Measurements from ENCODE around the gene VPS25.
"Not testable (repeated sequence)": the region's sequence is repeated elsewhere in the genome, so short reads cannot be mapped to it uniquely, and the experiment has no call there.

VPS25 gene

DNA sequence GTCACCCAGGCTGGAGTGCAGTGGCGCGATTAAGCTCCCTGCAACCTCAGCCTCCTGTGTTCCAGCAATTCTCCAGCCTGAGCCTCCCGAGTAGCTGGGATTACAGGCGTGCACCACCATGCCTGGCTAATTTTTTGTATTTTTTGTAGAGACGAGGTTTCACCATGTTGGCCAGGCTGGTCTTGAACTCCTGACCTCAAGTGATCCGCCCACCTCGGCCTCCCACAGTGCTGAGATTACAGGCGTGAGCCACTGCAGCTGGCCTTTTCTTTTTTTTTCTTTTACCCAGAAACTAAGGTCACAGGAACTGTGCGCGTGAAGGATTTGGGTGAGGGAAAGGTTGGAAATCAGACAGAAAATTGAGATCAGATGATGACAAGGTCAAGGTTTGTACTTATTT, 3.3 kb upstream of the VPS25 start:
- DNase-seq (ENCODE audit: low read depth): not testable (repeated sequence)

GRCh38 chr17:42772945-42773289, 332 bp upstream of the VPS25 start:
- no peak for DNase-seq (ENCODE audit: low read depth)

DNA sequence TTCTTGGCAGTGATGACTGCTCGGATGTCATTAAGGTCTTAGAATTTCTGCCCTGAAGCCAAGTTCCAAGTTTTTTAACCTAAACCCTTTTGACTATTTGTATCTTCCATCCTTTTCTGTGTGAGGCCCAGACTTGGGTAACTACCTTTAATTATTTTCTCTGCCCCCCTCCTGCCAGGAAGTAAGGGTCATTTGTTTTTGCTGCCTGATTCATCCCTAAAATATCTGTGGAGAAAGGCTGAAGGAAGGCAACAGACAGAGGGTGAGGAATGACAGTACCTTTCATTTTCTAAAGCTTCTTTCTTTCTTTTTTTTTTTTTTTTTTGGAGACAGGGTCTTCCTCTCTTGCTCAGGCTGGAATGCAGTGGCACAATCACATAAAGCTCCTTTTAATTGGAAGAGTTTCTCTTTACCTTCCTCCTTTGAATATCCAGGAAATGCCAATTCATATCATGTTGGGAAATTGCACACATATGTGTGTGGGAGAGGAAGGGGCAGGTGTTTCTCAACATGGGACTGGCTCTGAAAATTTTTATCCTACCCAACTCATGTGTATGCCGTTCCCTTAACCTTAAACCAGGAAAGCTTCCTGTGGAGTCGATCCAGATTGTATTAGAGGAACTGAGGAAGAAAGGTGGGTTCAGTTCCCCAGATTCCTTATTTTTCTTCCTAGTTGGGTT, 957 bp downstream of the VPS25 start:
- no peak for DNase-seq (ENCODE audit: low read depth)

GRCh38 chr17:42775534-42776098, 2.4 kb downstream of the VPS25 start:
- no peak for DNase-seq (ENCODE audit: low read depth)

DNA sequence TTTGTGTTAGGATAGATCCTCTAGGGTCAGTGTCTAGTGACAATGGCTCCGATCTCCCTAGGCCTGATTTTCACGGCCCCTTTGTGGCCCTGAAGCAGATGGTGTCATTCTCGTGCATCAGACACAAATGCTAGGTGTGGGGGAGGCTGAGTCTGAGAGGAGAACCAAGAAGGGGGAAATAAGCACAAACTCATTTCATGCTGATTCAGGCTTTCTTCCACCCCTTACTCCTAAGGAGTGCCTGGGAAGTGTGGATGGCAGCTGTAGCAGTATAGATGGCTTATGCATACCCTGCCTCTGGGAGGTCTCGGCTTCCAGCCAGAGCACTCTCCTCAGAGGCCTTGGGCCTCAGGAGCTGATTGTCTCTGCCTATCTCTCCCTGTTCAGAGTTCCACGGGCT, 5.3 kb downstream of the VPS25 start:
- no peak for DNase-seq (ENCODE audit: low read depth)

GRCh38 chr17:42779304-42779935, 6.2 kb downstream of the VPS25 start:
- DNase-seq (ENCODE audit: low read depth): no peak

DNA sequence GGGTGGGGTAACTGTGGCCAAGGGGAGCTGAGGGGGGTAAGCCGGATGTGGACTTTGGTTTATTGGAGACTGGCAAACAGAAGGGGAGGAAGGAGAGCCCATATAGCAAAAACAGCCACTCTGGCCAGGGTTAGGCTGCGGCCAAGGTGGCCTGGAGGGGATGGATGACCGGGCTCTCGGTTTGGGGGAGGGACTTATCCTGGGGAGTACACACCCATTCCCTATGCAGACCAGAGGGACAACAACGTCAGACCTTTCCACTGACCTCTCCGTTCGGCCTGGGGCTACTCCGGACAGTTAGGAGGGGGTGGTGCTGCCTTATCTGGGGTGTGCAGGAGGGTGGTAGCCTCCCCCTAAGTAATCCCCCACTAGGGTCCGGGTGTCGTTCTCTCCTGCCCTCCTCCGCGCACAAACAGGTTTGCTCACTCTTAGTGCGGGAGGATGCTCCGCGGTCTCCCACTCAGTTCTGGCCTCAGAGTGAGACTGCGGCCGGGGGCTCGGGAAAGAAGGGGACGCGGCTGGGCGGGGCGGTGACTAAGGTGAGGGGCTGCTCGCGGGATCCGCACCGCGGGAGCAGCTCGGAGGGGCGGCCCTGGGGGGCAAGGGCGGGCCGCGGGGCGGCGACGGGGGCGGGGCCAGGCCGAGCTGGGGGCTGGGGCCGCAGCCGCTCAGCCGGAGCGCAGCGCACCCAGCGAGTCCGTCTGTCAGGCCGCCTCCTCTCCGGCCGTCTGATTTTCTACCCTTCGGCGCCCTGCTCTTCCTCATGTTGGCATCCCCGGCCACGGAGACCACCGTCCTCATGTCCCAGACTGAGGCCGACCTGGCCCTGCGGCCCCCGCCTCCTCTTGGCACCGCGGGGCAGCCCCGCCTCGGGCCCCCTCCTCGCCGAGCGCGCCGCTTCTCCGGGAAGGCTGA, 6.9 kb downstream of the VPS25 start, which contains the start of gene WNK4:
Gene WNK4, plus strand, starts transcription at position 675 of the 915 bp plus-strand sequence. Its CDS starts 89 bp downstream, at position 764.
- no peak for DNase-seq (ENCODE audit: low read depth)

DNA sequence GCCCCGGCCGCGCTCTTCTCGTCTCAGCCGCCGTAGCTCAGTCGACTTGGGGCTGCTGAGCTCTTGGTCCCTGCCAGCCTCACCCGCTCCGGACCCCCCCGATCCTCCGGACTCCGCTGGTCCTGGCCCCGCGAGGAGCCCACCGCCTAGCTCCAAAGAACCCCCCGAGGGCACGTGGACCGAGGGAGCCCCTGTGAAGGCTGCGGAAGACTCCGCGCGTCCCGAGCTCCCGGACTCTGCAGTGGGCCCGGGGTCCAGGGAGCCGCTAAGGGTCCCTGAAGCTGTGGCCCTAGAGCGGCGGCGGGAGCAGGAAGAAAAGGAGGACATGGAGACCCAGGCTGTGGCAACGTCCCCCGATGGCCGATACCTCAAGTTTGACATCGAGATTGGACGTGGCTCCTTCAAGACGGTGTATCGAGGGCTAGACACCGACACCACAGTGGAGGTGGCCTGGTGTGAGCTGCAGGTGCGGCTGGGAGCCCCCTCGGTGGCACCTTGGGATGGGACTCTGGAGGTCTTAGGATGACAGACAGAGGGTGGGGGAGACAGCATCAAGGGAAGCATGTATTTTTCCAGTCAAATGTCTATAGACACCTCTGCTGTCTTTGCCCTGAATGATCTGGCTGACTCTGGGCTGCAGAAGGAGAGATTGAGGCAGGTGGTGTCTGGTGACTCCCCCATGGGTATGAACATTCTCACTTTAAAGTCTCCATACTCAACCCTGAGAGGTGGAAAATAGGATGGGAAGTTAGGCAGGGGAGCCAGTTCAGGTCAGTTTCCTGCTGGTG, 7.8 kb downstream of the VPS25 start:
- no peak for DNase-seq (ENCODE audit: low read depth)

GRCh38 chr17:42781639-42782165, 8.5 kb downstream of the VPS25 start:
- DNase-seq (ENCODE audit: low read depth): no peak

- DNase-seq (ENCODE audit: low read depth): no peak
Observed at GRCh38 chr17:42782166-42783061, 9.2 kb downstream of the VPS25 start.

GRCh38 chr17:42783062-42783790, 10.0 kb downstream of the VPS25 start:
- peak; percentile 53 for DNase-seq (ENCODE audit: low read depth)

DNA sequence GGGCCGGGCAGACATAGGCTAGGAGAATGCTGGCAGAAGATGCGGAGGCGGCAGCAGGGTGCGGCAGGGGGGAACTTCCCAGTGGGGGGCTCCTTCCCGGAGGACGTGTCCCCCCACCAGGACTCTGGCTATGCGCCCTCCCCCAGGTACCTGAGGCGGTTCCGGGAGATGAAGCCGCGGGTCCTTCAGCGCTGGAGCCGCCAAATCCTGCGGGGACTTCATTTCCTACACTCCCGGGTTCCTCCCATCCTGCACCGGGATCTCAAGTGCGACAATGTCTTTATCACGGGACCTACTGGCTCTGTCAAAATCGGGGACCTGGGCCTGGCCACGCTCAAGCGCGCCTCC, 10.5 kb downstream of the VPS25 start:
- DNase-seq (ENCODE audit: low read depth): no peak

DNA sequence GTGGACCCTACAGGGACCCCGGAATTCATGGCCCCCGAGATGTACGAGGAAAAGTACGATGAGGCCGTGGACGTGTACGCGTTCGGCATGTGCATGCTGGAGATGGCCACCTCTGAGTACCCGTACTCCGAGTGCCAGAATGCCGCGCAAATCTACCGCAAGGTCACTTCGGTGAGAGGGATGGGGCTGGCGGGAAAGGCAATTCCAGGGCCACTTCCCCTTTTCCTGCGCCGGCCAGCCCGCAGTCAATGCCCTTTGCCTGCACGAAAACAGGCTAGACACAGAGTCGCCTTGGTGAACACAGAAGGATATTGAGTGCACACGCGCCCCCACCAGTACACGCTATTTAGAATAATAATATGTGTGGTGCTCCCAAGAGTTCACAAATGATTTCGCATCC, 11.2 kb downstream of the VPS25 start:
- DNase-seq (ENCODE audit: low read depth): no peak

DNA sequence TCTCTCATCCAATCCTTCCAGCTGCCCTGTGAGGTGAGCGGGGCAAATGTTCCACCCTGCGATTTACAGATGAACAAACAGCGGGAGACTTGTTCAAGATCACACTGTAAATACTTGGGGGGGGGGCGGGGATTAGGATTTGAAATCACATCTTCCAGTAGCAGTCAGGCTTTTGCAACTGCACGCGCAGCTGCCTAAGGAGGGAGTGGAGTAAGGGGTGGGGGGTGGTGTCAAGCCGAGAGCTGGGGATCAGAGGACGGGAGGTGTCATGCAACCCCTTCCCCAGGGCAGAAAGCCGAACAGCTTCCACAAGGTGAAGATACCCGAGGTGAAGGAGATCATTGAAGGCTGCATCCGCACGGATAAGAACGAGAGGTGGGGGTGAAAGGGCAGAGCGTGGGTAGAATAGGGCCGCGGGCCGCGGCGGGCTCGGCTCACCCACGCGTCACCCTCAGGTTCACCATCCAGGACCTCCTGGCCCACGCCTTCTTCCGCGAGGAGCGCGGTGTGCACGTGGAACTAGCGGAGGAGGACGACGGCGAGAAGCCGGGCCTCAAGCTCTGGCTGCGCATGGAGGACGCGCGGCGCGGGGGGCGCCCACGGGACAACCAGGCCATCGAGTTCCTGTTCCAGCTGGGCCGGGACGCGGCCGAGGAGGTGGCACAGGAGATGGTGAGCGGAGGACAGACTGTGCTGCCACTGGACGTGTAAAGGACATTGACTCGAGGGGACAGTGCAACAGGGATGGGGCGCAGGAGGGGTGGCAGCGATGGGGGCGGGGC, 11.8 kb downstream of the VPS25 start:
- no peak for DNase-seq (ENCODE audit: low read depth)

GRCh38 chr17:42787266-42787665, 14.0 kb downstream of the VPS25 start:
- no peak for DNase-seq (ENCODE audit: low read depth)

DNA sequence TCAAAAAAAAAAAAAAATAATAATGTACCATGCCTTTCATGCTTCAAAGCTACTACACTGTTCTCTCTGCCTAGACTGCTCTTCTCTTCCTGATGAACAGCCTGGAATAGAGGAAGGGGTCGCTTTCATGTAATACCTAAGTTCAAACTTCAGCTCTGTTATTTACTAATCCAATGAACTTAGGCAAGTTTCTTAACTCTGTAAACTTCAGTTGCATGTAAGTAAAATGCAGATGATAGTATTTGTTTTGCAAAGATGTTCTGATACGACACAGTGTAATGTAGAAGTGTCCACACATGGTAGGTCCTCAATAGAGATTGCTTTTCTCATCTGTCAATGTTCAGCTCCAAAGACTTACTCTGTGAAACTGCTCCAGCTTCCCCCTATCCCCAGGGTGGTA, 18.7 kb downstream of the VPS25 start:
- DNase-seq (ENCODE audit: low read depth): no peak

DNA sequence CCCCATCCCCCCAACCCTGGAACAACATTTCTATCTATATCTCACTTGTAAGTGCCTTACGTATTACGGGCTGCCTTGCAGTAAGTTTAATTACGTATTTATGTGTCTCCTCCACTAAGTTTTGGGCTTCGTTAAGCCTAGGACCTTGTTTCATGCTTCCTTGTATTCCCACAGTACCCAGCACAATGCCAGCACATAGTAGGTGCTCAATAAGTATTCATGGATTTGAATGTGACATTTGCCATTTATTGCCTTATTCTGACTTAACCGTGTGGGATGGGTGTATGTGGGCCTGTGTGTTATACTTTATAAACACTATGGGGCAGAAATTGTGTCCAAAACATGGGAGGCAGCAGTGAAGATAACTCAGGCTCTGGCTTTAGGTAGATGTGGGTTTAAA, 19.3 kb downstream of the VPS25 start:
- DNase-seq (ENCODE audit: low read depth): no peak

- no peak for DNase-seq (ENCODE audit: low read depth)
Observed at GRCh38 chr17:42795061-42795460, 21.8 kb downstream of the VPS25 start.

GRCh38 chr17:42795465-42795864, 22.2 kb downstream of the VPS25 start:
- no peak for DNase-seq (ENCODE audit: low read depth)

Measured in GM04503 (cell line).